COLO668 (cell line): ENCODE measurements around the gene CDC42EP3.

Experiments used
- DNase-seq: peaks from one replicate; lab custom pipeline; 2025; ENCODE audit not compliant: unreplicated experiment; lab: John Stamatoyannopoulos, UW

The CDC42EP3 gene

DNA sequence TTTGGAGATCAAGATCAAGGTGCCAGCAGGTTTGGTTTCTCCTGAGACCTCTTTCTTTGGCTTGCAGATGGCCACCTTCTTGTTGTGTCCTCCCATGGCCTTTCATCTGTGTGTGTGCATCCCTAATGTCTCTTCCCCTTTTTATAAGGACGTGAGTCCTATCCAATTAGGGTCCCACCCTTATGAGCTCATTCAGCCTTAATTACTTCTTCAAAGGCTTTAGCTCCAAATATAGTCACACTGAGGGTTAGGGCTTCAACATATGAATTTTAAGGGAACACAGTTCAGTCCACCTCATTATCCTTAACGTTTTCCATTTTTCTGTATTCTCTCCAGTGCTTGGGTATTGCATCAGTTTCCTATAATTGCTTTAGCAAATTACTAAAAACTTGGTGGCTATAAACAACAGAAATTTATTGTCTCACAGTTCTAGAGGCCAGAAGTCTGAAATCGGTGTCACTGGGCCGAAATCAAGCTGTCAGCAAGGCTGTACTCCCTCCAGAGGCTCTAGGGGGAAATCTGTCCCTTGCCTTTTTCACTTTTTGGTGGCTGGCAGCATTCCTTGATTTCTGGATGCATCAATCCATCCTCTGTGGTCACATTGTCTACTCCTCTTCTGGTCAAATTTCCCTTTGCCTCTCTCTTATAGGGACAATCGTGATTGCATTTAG is 34.1 kb downstream of the CDC42EP3 start:
- no peak for DNase-seq

- no peak for DNase-seq
These were observed 34.9 kb downstream of the CDC42EP3 start for GRCh38 chr2:37636381-37637066.

DNA sequence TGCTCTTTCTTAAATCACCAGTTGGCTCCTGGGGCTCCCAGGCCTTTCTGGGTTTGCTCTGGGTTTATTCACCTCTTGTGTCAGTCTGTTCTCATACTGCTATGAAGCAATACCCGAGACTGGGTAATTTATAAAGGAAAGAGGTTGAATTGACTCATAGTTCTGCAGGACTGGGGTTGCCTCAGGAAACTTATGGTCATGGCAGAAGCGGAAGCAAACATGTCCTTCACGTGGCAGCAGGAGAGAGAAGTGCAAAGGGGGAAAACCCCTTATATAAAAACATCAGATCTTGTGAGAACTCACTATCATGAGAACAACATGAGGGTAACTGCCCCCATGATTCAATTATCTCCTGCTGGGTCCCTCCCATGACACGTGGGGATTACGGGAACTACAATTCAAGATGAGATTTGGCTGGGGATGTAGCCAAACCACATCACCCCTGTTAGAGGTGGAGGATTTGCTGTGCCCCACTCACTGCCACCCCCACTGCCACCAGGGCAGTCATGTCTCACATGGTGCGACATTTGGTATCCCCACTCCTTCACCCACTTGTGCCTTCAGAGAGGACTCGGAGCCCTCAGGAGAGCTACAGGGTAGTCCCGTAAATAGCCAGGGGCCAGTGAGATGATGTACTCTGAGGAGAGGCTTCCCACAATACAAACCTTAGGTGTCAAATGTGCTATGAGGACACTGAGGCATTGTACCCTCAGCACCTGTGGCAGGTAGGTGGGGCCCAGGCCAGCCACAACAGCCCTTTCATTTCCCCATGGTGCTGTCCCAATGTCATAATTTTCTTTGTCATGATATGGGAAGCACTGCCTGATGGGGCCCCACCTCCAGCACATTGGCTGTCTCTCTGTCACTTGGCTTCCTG is 35.7 kb downstream of the CDC42EP3 start:
- DNase-seq = no peak

DNA sequence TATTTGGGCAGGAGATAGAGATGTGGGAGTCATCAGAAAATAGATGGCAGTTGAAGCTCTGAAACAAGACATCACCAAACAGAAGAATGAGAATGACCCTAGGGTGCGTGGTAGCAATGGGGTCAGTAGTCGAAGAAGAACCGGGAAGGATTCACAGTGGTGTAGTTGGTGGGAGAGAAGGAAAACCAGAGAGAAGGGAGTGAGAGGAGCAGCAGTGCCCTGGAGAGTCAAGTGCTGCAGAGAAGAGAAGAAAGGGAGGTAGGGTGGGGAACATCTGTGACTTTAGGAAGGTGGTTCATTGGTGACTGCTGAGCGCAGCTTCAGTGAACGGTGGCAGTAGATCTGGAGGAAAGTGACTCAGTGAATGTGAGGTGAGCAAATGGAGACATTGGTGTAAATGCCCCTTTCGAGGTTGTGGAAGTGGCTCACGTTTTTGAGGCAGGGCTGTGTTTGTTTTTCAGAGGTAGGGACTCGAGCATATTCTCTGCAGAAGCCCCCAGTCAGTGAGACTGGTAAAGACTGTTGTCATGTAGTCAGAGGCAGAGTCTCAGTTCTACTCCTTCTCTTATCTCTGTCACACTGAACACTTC is 36.4 kb downstream of the CDC42EP3 start:
- no peak for DNase-seq

GRCh38 chr2:37633845-37634244 is 37.6 kb downstream of the CDC42EP3 start:
- no peak for DNase-seq

DNA sequence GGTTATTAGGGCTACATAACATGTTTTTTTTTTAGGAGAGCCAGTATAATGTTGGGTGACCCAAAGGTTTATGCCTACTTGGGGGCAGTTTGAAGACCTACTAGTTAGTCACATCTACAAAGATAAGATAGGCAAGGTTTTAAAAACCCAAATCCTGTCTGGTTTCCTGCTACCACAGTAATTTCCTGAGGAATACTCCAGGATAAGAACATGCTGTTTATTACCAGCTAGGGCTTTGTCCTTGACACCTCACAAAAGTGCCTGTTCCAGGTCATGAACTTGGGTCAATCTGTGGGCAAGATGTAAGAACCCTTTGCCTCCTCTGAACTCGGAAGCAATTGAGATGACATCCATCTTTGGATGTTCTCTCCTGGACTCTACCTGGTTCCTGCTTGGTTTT is 38.2 kb downstream of the CDC42EP3 start:
- no peak for DNase-seq

GRCh38 chr2:37632310-37632709 is 39.1 kb downstream of the CDC42EP3 start:
- no peak for DNase-seq

DNA sequence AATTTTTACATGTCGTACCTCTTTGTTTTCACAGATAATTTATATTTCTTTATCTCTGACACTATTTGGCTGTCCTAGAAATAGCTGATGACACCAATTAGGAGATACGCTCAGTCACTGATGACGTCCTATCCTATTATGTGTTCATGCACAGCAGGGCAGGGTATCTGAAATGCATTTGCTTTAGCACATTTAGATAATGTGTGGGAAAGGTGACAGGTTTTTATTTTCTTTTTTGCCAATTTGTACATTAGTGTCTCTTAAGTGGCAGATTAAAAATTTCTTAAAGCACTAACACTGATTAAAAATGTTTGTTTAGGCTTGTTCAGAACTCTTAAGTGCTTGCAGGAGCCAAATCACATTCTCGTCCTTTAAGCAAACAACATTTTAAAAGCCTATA is 39.7 kb downstream of the CDC42EP3 start:
- no peak for DNase-seq

DNA sequence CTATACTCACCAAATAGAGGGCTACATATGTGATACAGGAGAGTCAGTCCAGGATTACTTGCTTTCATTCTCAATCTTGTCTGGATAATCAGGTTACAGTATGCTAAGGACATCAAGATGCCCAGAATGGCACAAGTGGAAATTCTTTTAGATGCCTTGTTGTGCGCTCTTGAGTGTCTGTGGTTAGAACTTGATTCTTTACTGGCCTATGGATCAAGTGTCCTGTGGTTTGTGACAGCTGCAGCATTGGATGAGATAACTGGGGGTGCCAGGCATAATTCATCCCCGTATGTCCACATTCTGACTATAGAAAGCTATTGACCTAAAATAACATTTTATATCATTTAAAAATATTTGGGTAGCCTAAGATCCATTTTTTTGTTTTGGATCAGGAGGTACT is 40.1 kb downstream of the CDC42EP3 start:
- DNase-seq = peak; percentile 25

- no peak for DNase-seq
These were observed 40.7 kb downstream of the CDC42EP3 start for GRCh38 chr2:37630776-37631175.

DNA sequence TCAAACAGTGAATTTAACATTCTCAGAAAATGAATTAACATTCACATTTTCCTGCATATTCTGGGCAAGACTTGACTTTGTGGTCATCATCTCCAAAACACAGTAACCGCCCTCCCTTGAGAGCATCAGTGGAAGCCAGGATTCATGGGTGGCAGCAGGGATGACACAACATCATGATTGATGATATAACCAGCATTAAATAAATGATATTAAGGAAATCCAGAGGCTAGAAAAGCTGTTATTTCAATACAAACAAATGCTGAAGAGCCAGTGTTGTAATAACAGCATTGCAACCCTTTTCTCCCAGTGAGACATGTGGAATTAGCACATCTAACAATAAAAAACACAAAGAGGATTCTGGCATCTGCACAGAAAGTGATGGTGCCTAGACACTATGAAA is 41.1 kb downstream of the CDC42EP3 start:
- DNase-seq = no peak

DNA sequence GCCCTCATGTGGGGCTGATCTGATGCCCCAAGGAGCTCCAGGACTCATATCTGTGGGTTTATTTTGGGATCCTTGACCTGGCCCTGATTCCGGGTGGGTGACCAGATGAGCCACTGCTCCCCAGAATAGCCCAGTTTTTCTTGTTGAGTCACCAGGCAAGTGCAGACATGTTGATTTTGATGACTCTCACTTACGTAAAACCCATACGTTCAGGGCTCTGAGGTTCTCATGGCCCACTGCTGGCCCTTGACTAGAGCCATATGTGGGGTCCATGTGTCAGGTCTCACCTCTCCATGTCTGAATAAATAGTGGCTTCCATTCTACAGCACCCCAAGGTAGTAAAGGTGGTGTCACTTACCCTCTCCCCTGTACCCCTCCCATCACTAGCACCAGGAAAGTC is 41.9 kb downstream of the CDC42EP3 start:
- DNase-seq = no peak

- no peak for DNase-seq
These were observed 43.7 kb downstream of the CDC42EP3 start for GRCh38 chr2:37627710-37628109.

- peak; percentile 26 for DNase-seq
These were observed 45.5 kb downstream of the CDC42EP3 start for GRCh38 chr2:37625796-37626571.

DNA sequence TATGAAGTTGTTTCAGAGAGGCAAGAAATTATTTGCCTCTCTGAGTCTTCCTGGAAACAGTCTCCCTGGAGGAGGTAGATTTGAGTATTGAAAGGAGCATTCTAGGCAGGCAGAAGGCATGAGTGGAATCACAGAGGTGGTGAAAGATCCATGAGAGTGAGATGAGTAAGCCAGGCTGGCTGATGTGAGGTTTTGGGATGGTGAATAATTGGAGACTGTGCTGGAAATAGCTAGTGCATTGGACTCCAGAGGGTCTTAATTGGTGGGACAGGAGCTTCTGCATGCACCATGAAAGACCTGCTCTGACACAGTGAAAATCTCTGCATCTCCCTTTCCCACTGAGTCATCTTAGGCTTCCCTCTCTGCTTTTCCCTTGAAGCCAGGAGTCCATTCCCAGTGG is 46.3 kb downstream of the CDC42EP3 start:
- no peak for DNase-seq

GRCh38 chr2:37623971-37624900 is 47.2 kb downstream of the CDC42EP3 start:
- no peak for DNase-seq

DNA sequence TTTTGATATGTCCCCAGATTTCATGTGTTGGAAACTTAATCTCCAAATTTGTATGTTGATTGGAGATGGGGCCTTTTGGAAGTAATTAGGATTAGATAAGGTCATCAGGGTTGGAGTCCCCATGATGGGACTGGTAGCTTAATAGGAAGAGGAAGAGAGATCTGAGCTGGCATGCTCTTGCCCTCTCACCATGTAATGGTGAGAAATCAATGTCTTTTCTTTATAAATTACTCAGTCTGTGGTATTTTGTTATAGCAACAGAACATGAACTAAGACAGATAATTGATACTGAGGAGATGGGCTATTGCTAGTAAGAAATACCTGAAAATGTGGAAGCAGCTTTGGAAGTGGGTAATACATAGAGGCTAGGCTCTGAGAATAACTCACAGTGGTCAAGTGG is 48.0 kb downstream of the CDC42EP3 start:
- DNase-seq = no peak

- no peak for DNase-seq
These were observed 48.9 kb downstream of the CDC42EP3 start for GRCh38 chr2:37622450-37623100.

DNA sequence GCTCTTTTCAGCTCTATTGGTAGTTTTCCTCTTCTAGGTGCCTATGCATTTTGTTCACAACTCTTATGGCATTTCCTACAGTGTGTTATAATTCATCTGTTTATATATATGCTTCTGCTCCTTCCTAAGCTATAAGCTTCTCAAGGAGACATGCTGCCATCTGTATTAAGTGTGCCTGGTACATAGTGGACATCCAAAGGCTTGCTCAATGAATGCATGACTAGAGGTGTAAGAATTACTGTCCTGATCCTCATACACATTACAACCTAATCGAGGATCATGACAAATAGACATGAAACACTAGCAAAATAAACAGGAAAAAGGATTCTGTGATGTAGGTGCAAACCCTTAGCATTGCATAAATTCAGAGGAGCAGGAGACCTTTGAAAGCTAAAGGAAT is 50.2 kb downstream of the CDC42EP3 start:
- DNase-seq = no peak
